ENCODE data around the gene MID1.

The MID1 gene

DNA sequence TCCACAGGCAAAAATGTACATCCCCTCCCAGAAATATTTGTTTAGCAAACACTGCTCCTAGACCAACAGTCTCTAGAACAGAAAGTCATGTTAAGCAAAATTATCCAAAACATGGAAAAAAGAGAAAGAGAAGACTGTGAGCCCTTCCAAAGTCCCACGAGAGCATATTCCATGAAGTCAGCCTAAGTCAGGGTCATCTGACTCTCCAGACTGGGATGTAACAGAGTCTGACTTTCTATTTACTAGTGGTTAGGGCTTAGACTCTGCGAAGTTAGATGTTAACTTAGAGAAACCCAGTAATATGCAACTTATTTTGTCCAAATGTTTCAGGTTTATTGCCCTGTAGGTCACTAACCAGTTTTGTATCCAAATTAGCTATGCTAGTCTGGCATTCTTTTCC lies 102.3 kb downstream of the MID1 start:
- H3K4me2 ChIP-seq (ENCODE audit: low read length), result no peak overlapping the region
- H3K79me1 ChIP-seq (ENCODE audit: low read length), result no peaks in the 10 kb centered on the region
- no peaks in the 10 kb centered on the region for H3K79me2 ChIP-seq (ENCODE audit: control insufficient read depth, insufficient read depth, low read length, poor library complexity)
- H3K4ac ChIP-seq (ENCODE audit: low read depth, low read length), result no peak overlapping the region
- no peak overlapping the region for H3K23ac ChIP-seq (ENCODE audit: low read length)
- no peak overlapping the region for H3K4me3 ChIP-seq (ENCODE audit: low read depth, low read length)
- H3K9ac ChIP-seq (ENCODE audit: low read length), result no peak overlapping the region
- no peaks in the 10 kb centered on the region for H3K9me3 ChIP-seq (ENCODE audit: insufficient read depth, low read depth, low read length)
- no peaks in the 10 kb centered on the region for H3K4me1 ChIP-seq (ENCODE audit: control insufficient read depth in 1 of 2, insufficient read depth in 2 of 2, low read length in 2 of 2)
- no peak overlapping the region for H4K8ac ChIP-seq (ENCODE audit: low read depth, low read length)
- no peak overlapping the region for H2BK12ac ChIP-seq (ENCODE audit: low read length)
- no peak overlapping the region for H4K91ac ChIP-seq (ENCODE audit: low read depth, low read length)
- peaks cover 10 to 11% of the 10 kb centered on the region in 2 experiments for H3K36me3 ChIP-seq (ENCODE audit: control insufficient read depth in 1 of 2, insufficient read depth in 2 of 2, low read length in 2 of 2)
- no CpG with 5 or more reads among the region's 2 CpGs for WGBS (ENCODE audit: extremely low coverage, insufficient coverage, insufficient read length)
- no peak overlapping the region for H3K14ac ChIP-seq (ENCODE audit: low read length)
- no peak overlapping the region for H2AK5ac ChIP-seq (ENCODE audit: low read length)
- H3K18ac ChIP-seq (ENCODE audit: low read length), result no peak overlapping the region
- no peak overlapping the region for H2BK120ac ChIP-seq (ENCODE audit: insufficient read depth, low read length, poor library complexity)
- DNase-seq, result no peak
- H4K12ac ChIP-seq (ENCODE audit: low read depth, low read length), result no peak overlapping the region
- H2BK5ac ChIP-seq (ENCODE audit: low read depth, low read length, poor library complexity), result no peak overlapping the region
- H3K27me3 ChIP-seq (ENCODE audit: insufficient read depth, low read length), result no peaks in the 10 kb centered on the region
- no peak overlapping the region for H2AFZ ChIP-seq (ENCODE audit: insufficient read depth, low read length, poor library complexity)
- H3K27ac ChIP-seq (ENCODE audit: low read depth, low read length), result no peak overlapping the region

DNA sequence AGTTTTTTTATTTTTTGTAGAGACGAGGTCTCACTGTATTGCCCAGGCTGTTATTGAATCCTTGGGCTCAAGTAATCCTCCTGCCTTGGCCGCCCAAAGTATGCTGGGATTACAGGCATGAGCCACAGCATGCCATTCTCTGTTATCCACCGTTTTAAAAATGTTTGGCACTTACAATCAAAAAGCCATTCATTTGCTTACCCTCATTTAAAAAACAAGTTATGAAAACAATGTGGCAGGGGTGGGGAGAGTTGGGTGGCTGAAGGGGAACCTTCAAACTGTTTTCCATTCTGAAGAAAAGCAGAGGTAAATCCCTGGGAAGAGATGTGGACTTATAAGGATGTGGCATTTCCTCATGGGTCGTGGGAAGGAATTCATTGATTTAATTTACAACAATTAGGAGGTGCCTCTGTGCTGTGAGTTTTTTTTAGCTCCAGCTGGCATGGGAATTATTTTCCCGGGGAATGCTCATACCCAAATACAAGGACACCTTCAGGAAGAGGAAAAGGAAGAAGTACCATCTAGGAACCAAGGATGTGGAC lies 103.5 kb downstream of the MID1 start:
- H4K8ac ChIP-seq (ENCODE audit: low read depth, low read length), result no peak overlapping the region
- H3K36me3 ChIP-seq (ENCODE audit: control insufficient read depth in 1 of 2, insufficient read depth in 2 of 2, low read length in 2 of 2), result peaks cover 8 to 9% of the 10 kb centered on the region in 2 experiments

DNA sequence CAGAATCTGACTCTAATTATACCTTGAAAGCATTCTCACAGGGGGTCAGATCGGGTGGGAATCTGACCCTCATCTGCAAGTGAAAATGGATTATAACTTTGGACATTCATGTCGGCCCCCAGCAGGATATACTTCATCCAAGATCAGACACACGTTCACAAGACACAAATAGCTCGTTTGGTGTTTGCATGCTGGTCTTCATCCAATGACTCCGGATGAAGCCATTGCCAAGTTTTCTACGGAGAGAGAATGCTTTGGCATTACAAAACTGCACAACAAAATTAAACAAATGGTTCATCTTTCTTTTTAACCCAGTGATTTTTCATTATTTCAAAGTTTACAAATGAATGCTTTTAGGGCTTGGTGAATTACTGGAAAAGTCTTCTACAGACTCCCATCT lies 105.5 kb downstream of the MID1 start:
- Histone ChIP-seq H2AK5ac (ENCODE audit: low read length) (no peak overlapping the region), H3K23ac (ENCODE audit: low read length) (no peak overlapping the region)
- no CpG with 5 or more reads among the region's 6 CpGs for WGBS (ENCODE audit: extremely low coverage, insufficient coverage, insufficient read length)

More for the DNA sequence above, 103.5 kb downstream of the MID1 start:
- H4K91ac ChIP-seq (ENCODE audit: low read depth, low read length), result no peak overlapping the region
- no peaks in the 10 kb centered on the region for H3K9me3 ChIP-seq (ENCODE audit: insufficient read depth, low read depth, low read length)
- no peak overlapping the region for H2AFZ ChIP-seq (ENCODE audit: insufficient read depth, low read length, poor library complexity)
- no peaks in the 10 kb centered on the region for H3K79me1 ChIP-seq (ENCODE audit: low read length)
- H2BK120ac ChIP-seq (ENCODE audit: insufficient read depth, low read length, poor library complexity), result no peak overlapping the region
- no peak overlapping the region for H3K23ac ChIP-seq (ENCODE audit: low read length)
- no peak overlapping the region for H2AK5ac ChIP-seq (ENCODE audit: low read length)
- no peak overlapping the region for H2BK5ac ChIP-seq (ENCODE audit: low read depth, low read length, poor library complexity)
- no peak overlapping the region for H2BK12ac ChIP-seq (ENCODE audit: low read length)
- no peaks in the 10 kb centered on the region for H3K79me2 ChIP-seq (ENCODE audit: control insufficient read depth, insufficient read depth, low read length, poor library complexity)
- H3K14ac ChIP-seq (ENCODE audit: low read length), result no peak overlapping the region
- H3K4me1 ChIP-seq (ENCODE audit: control insufficient read depth in 1 of 2, insufficient read depth in 2 of 2, low read length in 2 of 2), result no peaks in the 10 kb centered on the region
- H3K4me3 ChIP-seq (ENCODE audit: low read depth, low read length), result no peak overlapping the region
- DNase-seq, result peak; percentile 17 to 69
- no peak overlapping the region for H3K4ac ChIP-seq (ENCODE audit: low read depth, low read length)
- no peak overlapping the region for H4K12ac ChIP-seq (ENCODE audit: low read depth, low read length)
- H3K4me2 ChIP-seq (ENCODE audit: low read length), result no peak overlapping the region
- WGBS (ENCODE audit: extremely low coverage, insufficient coverage, insufficient read length), result no CpG with 5 or more reads among the region's 5 CpGs
- no peaks in the 10 kb centered on the region for H3K27me3 ChIP-seq (ENCODE audit: insufficient read depth, low read length)
- no peak overlapping the region for H3K18ac ChIP-seq (ENCODE audit: low read length)
- no peak overlapping the region for H3K9ac ChIP-seq (ENCODE audit: low read length)
- no peak overlapping the region for H3K27ac ChIP-seq (ENCODE audit: low read depth, low read length)

DNA sequence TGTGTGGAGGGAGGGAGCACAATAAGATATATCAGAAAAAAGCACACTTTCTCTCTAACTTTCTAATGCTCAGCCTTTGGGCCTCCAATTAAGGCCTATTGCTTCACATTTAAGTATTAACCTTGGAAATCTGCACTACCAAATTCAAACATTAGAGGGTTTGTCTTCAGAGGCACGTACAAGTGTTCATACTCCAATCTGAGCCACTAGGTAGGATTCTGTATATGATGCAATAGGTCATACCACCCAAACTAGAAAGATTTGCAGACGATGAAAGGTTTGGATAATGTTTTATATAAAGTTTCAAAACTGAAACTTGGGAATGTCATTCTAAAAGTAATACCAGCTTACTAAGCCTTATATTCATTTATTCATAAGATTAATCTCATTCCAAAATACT lies 106.4 kb downstream of the MID1 start:
- Histone ChIP-seq H3K4me2 (ENCODE audit: low read length) (no peak overlapping the region), H3K9me3 (ENCODE audit: insufficient read depth, low read depth, low read length) (no peaks in the 10 kb centered on the region), H3K36me3 (ENCODE audit: control insufficient read depth in 1 of 2, insufficient read depth in 2 of 2, low read length in 2 of 2) (peaks cover 8% of the 10 kb centered on the region in 2 experiments), H3K18ac (ENCODE audit: low read length) (no peak overlapping the region), H3K27ac (ENCODE audit: low read depth, low read length) (no peak overlapping the region), H4K12ac (ENCODE audit: low read depth, low read length) (no peak overlapping the region), H3K4me1 (ENCODE audit: control insufficient read depth in 1 of 2, insufficient read depth in 2 of 2, low read length in 2 of 2) (no peaks in the 10 kb centered on the region), H4K8ac (ENCODE audit: low read depth, low read length) (no peak overlapping the region), H2BK12ac (ENCODE audit: low read length) (no peak overlapping the region), H2AK5ac (ENCODE audit: low read length) (no peak overlapping the region), H2BK120ac (ENCODE audit: insufficient read depth, low read length, poor library complexity) (no peak overlapping the region), H3K9ac (ENCODE audit: low read length) (no peak overlapping the region), H2AFZ (ENCODE audit: insufficient read depth, low read length, poor library complexity) (no peak overlapping the region), H3K79me1 (ENCODE audit: low read length) (no peaks in the 10 kb centered on the region), H3K4me3 (ENCODE audit: low read depth, low read length) (no peak overlapping the region), H3K79me2 (ENCODE audit: control insufficient read depth, insufficient read depth, low read length, poor library complexity) (no peaks in the 10 kb centered on the region), H3K23ac (ENCODE audit: low read length) (no peak overlapping the region), H4K91ac (ENCODE audit: low read depth, low read length) (no peak overlapping the region), H2BK5ac (ENCODE audit: low read depth, low read length, poor library complexity) (no peak overlapping the region), H3K14ac (ENCODE audit: low read length) (no peak overlapping the region), H3K4ac (ENCODE audit: low read depth, low read length) (no peak overlapping the region), H3K27me3 (ENCODE audit: insufficient read depth, low read length) (no peaks in the 10 kb centered on the region)
- peak in 1 of 2 donors; percentile 37 for DNase-seq
- WGBS (ENCODE audit: extremely low coverage, insufficient coverage, insufficient read length), result no CpG with 5 or more reads among the region's 2 CpGs

More for the DNA sequence above, 105.5 kb downstream of the MID1 start:
- H3K27me3 ChIP-seq (ENCODE audit: insufficient read depth, low read length), result no peaks in the 10 kb centered on the region
- H3K4me1 ChIP-seq (ENCODE audit: control insufficient read depth in 1 of 2, insufficient read depth in 2 of 2, low read length in 2 of 2), result no peaks in the 10 kb centered on the region
- H3K4me2 ChIP-seq (ENCODE audit: low read length), result no peak overlapping the region
- H3K14ac ChIP-seq (ENCODE audit: low read length), result no peak overlapping the region
- H2BK12ac ChIP-seq (ENCODE audit: low read length), result no peak overlapping the region
- H2BK120ac ChIP-seq (ENCODE audit: insufficient read depth, low read length, poor library complexity), result no peak overlapping the region
- no peak overlapping the region for H4K91ac ChIP-seq (ENCODE audit: low read depth, low read length)
- no peak overlapping the region for H3K27ac ChIP-seq (ENCODE audit: low read depth, low read length)
- no peak overlapping the region for H4K8ac ChIP-seq (ENCODE audit: low read depth, low read length)
- no peaks in the 10 kb centered on the region for H3K79me1 ChIP-seq (ENCODE audit: low read length)
- H3K9ac ChIP-seq (ENCODE audit: low read length), result no peak overlapping the region
- no peak overlapping the region for H2BK5ac ChIP-seq (ENCODE audit: low read depth, low read length, poor library complexity)
- H3K18ac ChIP-seq (ENCODE audit: low read length), result no peak overlapping the region
- H3K36me3 ChIP-seq (ENCODE audit: control insufficient read depth in 1 of 2, insufficient read depth in 2 of 2, low read length in 2 of 2), result peaks cover 4 to 8% of the 10 kb centered on the region in 2 experiments
- DNase-seq, result no peak
- no peak overlapping the region for H3K4me3 ChIP-seq (ENCODE audit: low read depth, low read length)
- H3K4ac ChIP-seq (ENCODE audit: low read depth, low read length), result no peak overlapping the region
- H3K79me2 ChIP-seq (ENCODE audit: control insufficient read depth, insufficient read depth, low read length, poor library complexity), result no peaks in the 10 kb centered on the region
- H4K12ac ChIP-seq (ENCODE audit: low read depth, low read length), result no peak overlapping the region
- no peaks in the 10 kb centered on the region for H3K9me3 ChIP-seq (ENCODE audit: insufficient read depth, low read depth, low read length)
- no peak overlapping the region for H2AFZ ChIP-seq (ENCODE audit: insufficient read depth, low read length, poor library complexity)

Measured in trophoblast cell (in vitro differentiated cells and primary cell).